ENCODE measurements around the gene ICA1. TPM values are rescaled to one million over a fixed set of nuclear protein-coding genes. Genes with fewer than 3 reads are reported as not detected.

Gene ICA1
- total and polyA plus RNA-seq, 2 experiments from 2014 or later: 45.2 to 83.7 TPM

GRCh38 chr7:8178353-8178752, 83.6 kb downstream of the ICA1 start:
- Mint-ChIP-seq H3K27me3 (ENCODE audit: insufficient read depth, low read depth, poor library complexity) (peaks cover 4% of the 10 kb centered on the region), H3K4me1 (peaks cover 33% of the 10 kb centered on the region), H3K27ac (no peak overlapping the region), H3K36me3 (ENCODE audit: low read depth) (no peaks in the 10 kb centered on the region), H3K4me3 (no peak overlapping the region), H3K9me3 (no peaks in the 10 kb centered on the region; the same call in 2 of the 3 replicates)
- H3K4me3 ChIP-seq: no peak overlapping the region
- no peaks in the 10 kb centered on the region for H4K20me1 ChIP-seq (replicated peaks; ENCODE audit: insufficient read depth)
- H3F3A ChIP-seq (replicated peaks; ENCODE audit: low read depth): no peaks in the 10 kb centered on the region
- H2AFZ ChIP-seq: no peak overlapping the region
- H3K79me2 ChIP-seq (replicated peaks; ENCODE audit: insufficient read depth): no peaks in the 10 kb centered on the region
- no peak for ATAC-seq
- no peaks in the 10 kb centered on the region for H3K27me3 ChIP-seq (ENCODE audit: insufficient read depth)
- H3K36me3 ChIP-seq (ENCODE audit: insufficient read depth): no peaks in the 10 kb centered on the region
- TF ChIP-seq ZNF114 (CRISPR knock-in tag; IDR thresholded peaks at IDR 0.05) (no peak), POLR2AphosphoS5 (IDR thresholded peaks at IDR 0.05; ENCODE audit: low read depth) (no peak), STAT1 (IDR thresholded peaks at IDR 0.05; ENCODE audit: unreplicated experiment) (no peak), EZH2 (IDR thresholded peaks at IDR 0.05; ENCODE audit: low read depth, unreplicated experiment) (no peak), ZNF331 (CRISPR knock-in tag; IDR thresholded peaks at IDR 0.05; ENCODE audit: low read depth) (no peak), ETS1 (IDR thresholded peaks at IDR 0.05) (no peak), CREB1 (CRISPR knock-in tag; IDR thresholded peaks at IDR 0.05; ENCODE audit: low read depth) (no peak), EZH2phosphoT487 (IDR thresholded peaks at IDR 0.05; ENCODE audit: unreplicated experiment) (no peak), JUNB (IDR thresholded peaks at IDR 0.05; ENCODE audit: unreplicated experiment) (no peak), NANOG (IDR thresholded peaks at IDR 0.05; ENCODE audit: borderline replicate concordance) (no peak), REST (IDR thresholded peaks at IDR 0.05; ENCODE audit: unreplicated experiment) (no peak)
- TF ChIP-seq, protein P1, sequence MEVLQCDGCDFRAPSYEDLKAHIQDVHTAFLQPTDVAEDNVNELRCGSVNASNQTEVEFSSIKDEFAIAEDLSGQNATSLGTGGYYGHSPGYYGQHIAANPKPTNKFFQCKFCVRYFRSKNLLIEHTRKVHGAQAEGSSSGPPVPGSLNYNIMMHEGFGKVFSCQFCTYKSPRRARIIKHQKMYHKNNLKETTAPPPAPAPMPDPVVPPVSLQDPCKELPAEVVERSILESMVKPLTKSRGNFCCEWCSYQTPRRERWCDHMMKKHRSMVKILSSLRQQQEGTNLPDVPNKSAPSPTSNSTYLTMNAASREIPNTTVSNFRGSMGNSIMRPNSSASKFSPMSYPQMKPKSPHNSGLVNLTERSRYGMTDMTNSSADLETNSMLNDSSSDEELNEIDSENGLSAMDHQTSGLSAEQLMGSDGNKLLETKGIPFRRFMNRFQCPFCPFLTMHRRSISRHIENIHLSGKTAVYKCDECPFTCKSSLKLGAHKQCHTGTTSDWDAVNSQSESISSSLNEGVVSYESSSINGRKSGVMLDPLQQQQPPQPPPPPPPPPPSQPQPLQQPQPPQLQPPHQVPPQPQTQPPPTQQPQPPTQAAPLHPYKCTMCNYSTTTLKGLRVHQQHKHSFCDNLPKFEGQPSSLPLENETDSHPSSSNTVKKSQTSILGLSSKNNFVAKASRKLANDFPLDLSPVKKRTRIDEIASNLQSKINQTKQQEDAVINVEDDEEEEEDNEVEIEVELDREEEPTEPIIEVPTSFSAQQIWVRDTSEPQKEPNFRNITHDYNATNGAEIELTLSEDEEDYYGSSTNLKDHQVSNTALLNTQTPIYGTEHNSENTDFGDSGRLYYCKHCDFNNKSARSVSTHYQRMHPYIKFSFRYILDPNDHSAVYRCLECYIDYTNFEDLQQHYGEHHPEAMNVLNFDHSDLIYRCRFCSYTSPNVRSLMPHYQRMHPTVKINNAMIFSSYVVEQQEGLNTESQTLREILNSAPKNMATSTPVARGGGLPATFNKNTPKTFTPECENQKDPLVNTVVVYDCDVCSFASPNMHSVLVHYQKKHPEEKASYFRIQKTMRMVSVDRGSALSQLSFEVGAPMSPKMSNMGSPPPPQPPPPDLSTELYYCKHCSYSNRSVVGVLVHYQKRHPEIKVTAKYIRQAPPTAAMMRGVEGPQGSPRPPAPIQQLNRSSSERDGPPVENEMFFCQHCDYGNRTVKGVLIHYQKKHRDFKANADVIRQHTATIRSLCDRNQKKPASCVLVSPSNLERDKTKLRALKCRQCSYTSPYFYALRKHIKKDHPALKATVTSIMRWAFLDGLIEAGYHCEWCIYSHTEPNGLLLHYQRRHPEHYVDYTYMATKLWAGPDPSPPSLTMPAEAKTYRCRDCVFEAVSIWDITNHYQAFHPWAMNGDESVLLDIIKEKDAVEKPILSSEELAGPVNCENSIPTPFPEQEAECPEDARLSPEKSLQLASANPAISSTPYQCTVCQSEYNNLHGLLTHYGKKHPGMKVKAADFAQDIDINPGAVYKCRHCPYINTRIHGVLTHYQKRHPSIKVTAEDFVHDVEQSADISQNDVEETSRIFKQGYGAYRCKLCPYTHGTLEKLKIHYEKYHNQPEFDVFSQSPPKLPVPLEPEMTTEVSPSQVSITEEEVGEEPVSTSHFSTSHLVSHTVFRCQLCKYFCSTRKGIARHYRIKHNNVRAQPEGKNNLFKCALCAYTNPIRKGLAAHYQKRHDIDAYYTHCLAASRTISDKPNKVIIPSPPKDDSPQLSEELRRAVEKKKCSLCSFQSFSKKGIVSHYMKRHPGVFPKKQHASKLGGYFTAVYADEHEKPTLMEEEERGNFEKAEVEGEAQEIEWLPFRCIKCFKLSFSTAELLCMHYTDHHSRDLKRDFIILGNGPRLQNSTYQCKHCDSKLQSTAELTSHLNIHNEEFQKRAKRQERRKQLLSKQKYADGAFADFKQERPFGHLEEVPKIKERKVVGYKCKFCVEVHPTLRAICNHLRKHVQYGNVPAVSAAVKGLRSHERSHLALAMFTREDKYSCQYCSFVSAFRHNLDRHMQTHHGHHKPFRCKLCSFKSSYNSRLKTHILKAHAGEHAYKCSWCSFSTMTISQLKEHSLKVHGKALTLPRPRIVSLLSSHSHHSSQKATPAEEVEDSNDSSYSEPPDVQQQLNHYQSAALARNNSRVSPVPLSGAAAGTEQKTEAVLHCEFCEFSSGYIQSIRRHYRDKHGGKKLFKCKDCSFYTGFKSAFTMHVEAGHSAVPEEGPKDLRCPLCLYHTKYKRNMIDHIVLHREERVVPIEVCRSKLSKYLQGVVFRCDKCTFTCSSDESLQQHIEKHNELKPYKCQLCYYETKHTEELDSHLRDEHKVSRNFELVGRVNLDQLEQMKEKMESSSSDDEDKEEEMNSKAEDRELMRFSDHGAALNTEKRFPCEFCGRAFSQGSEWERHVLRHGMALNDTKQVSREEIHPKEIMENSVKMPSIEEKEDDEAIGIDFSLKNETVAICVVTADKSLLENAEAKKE (CRISPR knock-in tag; IDR thresholded peaks at IDR 0.05): no peak
- TF ChIP-seq, protein P2, sequence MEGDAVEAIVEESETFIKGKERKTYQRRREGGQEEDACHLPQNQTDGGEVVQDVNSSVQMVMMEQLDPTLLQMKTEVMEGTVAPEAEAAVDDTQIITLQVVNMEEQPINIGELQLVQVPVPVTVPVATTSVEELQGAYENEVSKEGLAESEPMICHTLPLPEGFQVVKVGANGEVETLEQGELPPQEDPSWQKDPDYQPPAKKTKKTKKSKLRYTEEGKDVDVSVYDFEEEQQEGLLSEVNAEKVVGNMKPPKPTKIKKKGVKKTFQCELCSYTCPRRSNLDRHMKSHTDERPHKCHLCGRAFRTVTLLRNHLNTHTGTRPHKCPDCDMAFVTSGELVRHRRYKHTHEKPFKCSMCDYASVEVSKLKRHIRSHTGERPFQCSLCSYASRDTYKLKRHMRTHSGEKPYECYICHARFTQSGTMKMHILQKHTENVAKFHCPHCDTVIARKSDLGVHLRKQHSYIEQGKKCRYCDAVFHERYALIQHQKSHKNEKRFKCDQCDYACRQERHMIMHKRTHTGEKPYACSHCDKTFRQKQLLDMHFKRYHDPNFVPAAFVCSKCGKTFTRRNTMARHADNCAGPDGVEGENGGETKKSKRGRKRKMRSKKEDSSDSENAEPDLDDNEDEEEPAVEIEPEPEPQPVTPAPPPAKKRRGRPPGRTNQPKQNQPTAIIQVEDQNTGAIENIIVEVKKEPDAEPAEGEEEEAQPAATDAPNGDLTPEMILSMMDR (conservative IDR thresholded peaks at IDR 0.05; ENCODE audit: low read depth in 2 of 2): no peak
- H3K9me2 ChIP-seq (ENCODE audit: insufficient read depth): no peaks in the 10 kb centered on the region
- no peak for DNase-seq (ENCODE audit: low spot score)
- no peak overlapping the region for H3K27ac ChIP-seq (ENCODE audit: low read depth)
- H3K4me1 ChIP-seq (ENCODE audit: insufficient read depth): peaks cover 23% of the 10 kb centered on the region
- H3K4me2 ChIP-seq: no peak overlapping the region
